Hepatocyte (in vitro differentiated cells): Measurements from ENCODE around the gene STAT2. TPM values are rescaled to one million over a fixed set of nuclear protein-coding genes. Genes with fewer than 3 reads are reported as not detected.

ENCODE experiments used
- DNase-seq: peaks from one replicate; pipeline ENCODE4 v3.0.0-alpha.2; 2016; ENCODE audit warnings: low spot score
- H2AFZ ChIP-seq: fragments of 200-600 bp; sonication (generic); 2 replicates; pipeline ENCODE4 v1.6.0; 2016; ENCODE audit warnings: antibody characterized with exemption, mild to moderate bottlenecking
- H3K27ac ChIP-seq: fragments of 200-600 bp; sonication (generic); 2 replicates; pipeline ENCODE4 v1.5.1; 2016; ENCODE audit warnings: mild to moderate bottlenecking
- H3K27me3 ChIP-seq: fragments of 200-600 bp; sonication (generic); 2 replicates; pipeline ENCODE4 v1.6.1; 2016
- H3K36me3 ChIP-seq: fragments of 200-600 bp; sonication (generic); replicated peaks from 2 replicates; pipeline ENCODE4 v1.5.1; 2016; ENCODE audit warnings: low read depth; ENCODE audit not compliant: insufficient read depth
- H3K4me1 ChIP-seq: fragments of 200-600 bp; sonication (generic); 2 replicates; pipeline ENCODE4 v1.5.1; 2016; ENCODE audit warnings: mild to moderate bottlenecking, moderate library complexity; ENCODE audit not compliant: insufficient read depth
- H3K4me2 ChIP-seq: fragments of 200-600 bp; sonication (generic); 2 replicates; pipeline ENCODE4 v1.6.0; 2016
- H3K4me3 ChIP-seq: fragments of 200-600 bp; sonication (generic); 2 replicates; pipeline ENCODE4 v1.5.1; 2016; ENCODE audit warnings: mild to moderate bottlenecking
- H3K79me2 ChIP-seq: fragments of 200-600 bp; sonication (generic); 2 replicates; pipeline ENCODE4 v1.6.0; 2017; ENCODE audit warnings: mild to moderate bottlenecking
- H3K9me2 ChIP-seq: fragments of 200-600 bp; sonication (generic); replicated peaks from 2 replicates; pipeline ENCODE4 v1.6.0; 2017; ENCODE audit warnings: mild to moderate bottlenecking; ENCODE audit not compliant: insufficient read depth
- H3K9me3 ChIP-seq: fragments of 200-600 bp; sonication (generic); 2 replicates; pipeline ENCODE4 v1.5.1; 2016; ENCODE audit warnings: low read depth, mild to moderate bottlenecking
- H4K20me1 ChIP-seq: fragments of 200-600 bp; sonication (generic); 2 replicates; pipeline ENCODE4 v1.6.0; 2016; ENCODE audit warnings: mild to moderate bottlenecking; ENCODE audit not compliant: insufficient read depth, poor library complexity, severe bottlenecking
- CTCF ChIP-seq: fragments of 200-600 bp; sonication (generic); IDR thresholded peaks from 2 replicates; pipeline ENCODE4 v1.5.1; 2016; ENCODE audit warnings: antibody characterized with exemption, mild to moderate bottlenecking; ENCODE audit not compliant: poor library complexity
- EZH2 ChIP-seq: fragments of 200-600 bp; sonication (generic); IDR thresholded peaks from 2 replicates; pipeline ENCODE4 v1.6.1; 2016; ENCODE audit warnings: antibody characterized with exemption, mild to moderate bottlenecking, borderline replicate concordance
- EZH2phosphoT487 ChIP-seq: fragments of 200-600 bp; sonication (generic); IDR thresholded peaks from one replicate; pipeline ENCODE4 v1.6.1; 2018; ENCODE audit warnings: antibody characterized with exemption, mild to moderate bottlenecking, low read depth, moderate library complexity; ENCODE audit not compliant: unreplicated experiment, severe bottlenecking
- WGBS: methylation state at CpG from one replicate; pipeline ENCODE4 v1.1.6; 2016; ENCODE audit warnings: low lambda C conversion rate; ENCODE audit errors: missing lambda C conversion rate; 5-methylcytosine and 5-hydroxymethylcytosine counted together
- polyA plus RNA-seq: library from polyadenylated mRNA; unstranded; fragments of >200 nt; fragmentation: Nextera tagmentation; extraction: Ambion mirVana; gene quantifications from 2 replicates; pipeline ENCODE4 v1.2.1, GENCODE V29; 2016
- total RNA-seq: library from RNA; depleted of rRNA; stranded (reverse); fragments of >200 nt; gene quantifications from 2 replicates; pipeline ENCODE4 v1.2.3, GENCODE V29; 2014

Gene STAT2
- total and polyA plus RNA-seq, 2 experiments from 2014 or later, result 90.1 to 157 TPM

- Histone ChIP-seq H3K9me2 (no peaks in the 10 kb centered on the region), H3K9me3 (no peaks in the 10 kb centered on the region), H3K27ac (no peak overlapping the region), H4K20me1 (no peaks in the 10 kb centered on the region), H3K4me2 (no peak overlapping the region), H3K27me3 (no peaks in the 10 kb centered on the region), H3K4me1 (peaks cover 3% of the 10 kb centered on the region), H3K36me3 (no peaks in the 10 kb centered on the region), H3K79me2 (no peaks in the 10 kb centered on the region), H2AFZ (no peak overlapping the region), H3K4me3 (no peak overlapping the region)
- no peak for DNase-seq
- no peak for TF ChIP-seq EZH2
- no peak for TF ChIP-seq CTCF
- TF ChIP-seq EZH2phosphoT487, result no peak
These were observed 38.4 kb upstream of the STAT2 start for GRCh38 chr12:56398324-56398723.

GRCh38 chr12:56392331-56392730 lies 32.4 kb upstream of the STAT2 start:
- H3K79me2 ChIP-seq, result no peaks in the 10 kb centered on the region
- H3K4me2 ChIP-seq, result no peak overlapping the region
- H3K27ac ChIP-seq, result no peak overlapping the region
- H3K9me2 ChIP-seq, result no peaks in the 10 kb centered on the region
- no peaks in the 10 kb centered on the region for H3K36me3 ChIP-seq
- 100% methylated on average over 1 of the region's 2 CpGs for WGBS
- H3K4me1 ChIP-seq, result peaks cover under 1% of the 10 kb centered on the region
- no peaks in the 10 kb centered on the region for H4K20me1 ChIP-seq
- no peaks in the 10 kb centered on the region for H3K27me3 ChIP-seq
- H3K4me3 ChIP-seq, result no peak overlapping the region
- TF ChIP-seq EZH2 (no peak), CTCF (no peak), EZH2phosphoT487 (no peak)
- H3K9me3 ChIP-seq, result no peaks in the 10 kb centered on the region
- H2AFZ ChIP-seq, result no peak overlapping the region
- DNase-seq, result no peak

GRCh38 chr12:56391721-56392120 lies 31.8 kb upstream of the STAT2 start:
- Histone ChIP-seq H3K27me3 (no peaks in the 10 kb centered on the region), H3K36me3 (no peaks in the 10 kb centered on the region), H3K4me2 (no peak overlapping the region), H3K27ac (no peak overlapping the region), H2AFZ (no peak overlapping the region), H3K9me3 (no peaks in the 10 kb centered on the region), H3K9me2 (no peaks in the 10 kb centered on the region), H4K20me1 (no peaks in the 10 kb centered on the region), H3K4me3 (no peak overlapping the region), H3K79me2 (no peaks in the 10 kb centered on the region), H3K4me1 (peaks cover 6% of the 10 kb centered on the region)
- WGBS, result 87% methylated on average over 1 of the region's 1 CpG
- no peak for TF ChIP-seq EZH2
- no peak for DNase-seq

- no peak for DNase-seq
- H2AFZ ChIP-seq, result peak overlapping the region; percentile 34
- H3K4me1 ChIP-seq, result peaks cover 9% of the 10 kb centered on the region
- no peaks in the 10 kb centered on the region for H3K27me3 ChIP-seq
- H3K9me3 ChIP-seq, result no peaks in the 10 kb centered on the region
- no peak overlapping the region for H3K4me2 ChIP-seq
- no peaks in the 10 kb centered on the region for H3K79me2 ChIP-seq
- 62% methylated on average over 5 of the region's 5 CpGs for WGBS
- no peak overlapping the region for H3K27ac ChIP-seq
- no peaks in the 10 kb centered on the region for H3K36me3 ChIP-seq
- H4K20me1 ChIP-seq, result no peaks in the 10 kb centered on the region
- TF ChIP-seq EZH2 (no peak), EZH2phosphoT487 (no peak), CTCF (no peak)
- H3K9me2 ChIP-seq, result no peaks in the 10 kb centered on the region
- no peak overlapping the region for H3K4me3 ChIP-seq
These were observed 29.5 kb upstream of the STAT2 start for GRCh38 chr12:56389412-56389811.
